Activated naive CD4-positive, alpha-beta T cell treated with anti-CD3 and anti-CD28 coated beads, Interleukin-2, amount 50 U/mL, for 24 hours (primary cell): Measurements from ENCODE around the gene CBFA2T3.

Source experiments
- H3K27ac Mint-ChIP-seq: one replicate; pipeline ENCODE4 v1.8.0; 2021; ENCODE audit warnings: mild to moderate bottlenecking, mixed read lengths
- H3K27me3 Mint-ChIP-seq: one replicate; pipeline ENCODE4 v1.8.0; 2021; ENCODE audit warnings: mixed read lengths
- H3K36me3 Mint-ChIP-seq: one replicate; pipeline ENCODE4 v1.8.0; 2021; ENCODE audit warnings: mixed read lengths
- H3K4me1 Mint-ChIP-seq: one replicate; pipeline ENCODE4 v1.8.0; 2021; ENCODE audit warnings: mixed read lengths
- H3K4me3 Mint-ChIP-seq: one replicate; pipeline ENCODE4 v1.8.0; 2021; ENCODE audit warnings: mild to moderate bottlenecking, mixed read lengths
- H3K9me3 Mint-ChIP-seq: one replicate; pipeline ENCODE4 v1.8.0; 2021; ENCODE audit warnings: mixed read lengths

The CBFA2T3 gene

DNA sequence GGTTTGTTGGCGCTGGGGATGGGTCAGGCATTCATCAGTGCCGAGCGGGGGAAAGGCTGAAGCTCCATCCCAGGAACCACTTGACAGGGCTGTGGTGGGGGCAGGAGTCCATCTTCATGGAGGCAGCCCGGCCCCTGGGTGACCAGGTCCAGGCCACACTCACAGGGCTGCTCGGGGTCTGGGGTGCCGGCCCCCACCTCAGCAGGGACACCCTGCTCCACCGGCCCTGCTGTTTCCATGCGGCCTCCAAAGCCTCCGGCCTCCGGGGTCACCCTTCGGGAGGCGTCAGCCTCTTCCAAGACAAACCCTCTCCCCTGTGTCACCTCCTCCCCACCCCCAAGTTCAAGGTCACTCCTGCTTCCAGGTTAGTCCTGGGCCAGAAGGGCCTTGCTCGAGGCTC lies 142.3 kb downstream of the CBFA2T3 start:
- Mint-ChIP-seq H3K4me3 (no peak overlapping the region), H3K27me3 (no peaks in the 10 kb centered on the region), H3K27ac (no peak overlapping the region), H3K4me1 (no peaks in the 10 kb centered on the region), H3K36me3 (no peaks in the 10 kb centered on the region), H3K9me3 (no peaks in the 10 kb centered on the region)

DNA sequence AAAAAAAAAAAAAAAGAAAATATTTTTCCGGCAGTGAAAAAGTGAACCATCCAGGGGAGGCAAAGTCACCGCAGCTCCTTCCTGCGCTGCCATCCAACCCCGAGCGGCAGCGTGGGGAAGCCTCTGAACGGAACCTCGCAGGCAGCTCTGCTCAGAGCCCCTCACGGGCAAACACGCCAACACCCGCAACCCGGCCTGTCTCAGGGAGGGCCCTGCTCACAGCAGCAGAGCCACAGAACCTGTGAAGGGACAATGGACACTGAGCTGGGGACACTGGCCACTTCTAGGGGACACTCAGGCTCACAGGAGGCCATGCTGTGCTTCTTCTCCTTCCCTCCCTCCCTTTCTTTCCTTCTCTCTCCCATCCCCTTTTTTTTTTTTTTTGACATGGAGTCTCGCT lies 143.9 kb downstream of the CBFA2T3 start:
- Mint-ChIP-seq H3K36me3 (no peaks in the 10 kb centered on the region), H3K4me1 (no peaks in the 10 kb centered on the region), H3K9me3 (no peaks in the 10 kb centered on the region), H3K4me3 (no peak overlapping the region), H3K27ac (no peak overlapping the region), H3K27me3 (no peaks in the 10 kb centered on the region)

- no peak overlapping the region for H3K4me3 Mint-ChIP-seq
- H3K27ac Mint-ChIP-seq = no peak overlapping the region
- H3K4me1 Mint-ChIP-seq = no peaks in the 10 kb centered on the region
- no peaks in the 10 kb centered on the region for H3K27me3 Mint-ChIP-seq
- H3K9me3 Mint-ChIP-seq = no peaks in the 10 kb centered on the region
- no peaks in the 10 kb centered on the region for H3K36me3 Mint-ChIP-seq
Measured at GRCh38 chr16:88831838-88832237, 145.2 kb downstream of the CBFA2T3 start.

DNA sequence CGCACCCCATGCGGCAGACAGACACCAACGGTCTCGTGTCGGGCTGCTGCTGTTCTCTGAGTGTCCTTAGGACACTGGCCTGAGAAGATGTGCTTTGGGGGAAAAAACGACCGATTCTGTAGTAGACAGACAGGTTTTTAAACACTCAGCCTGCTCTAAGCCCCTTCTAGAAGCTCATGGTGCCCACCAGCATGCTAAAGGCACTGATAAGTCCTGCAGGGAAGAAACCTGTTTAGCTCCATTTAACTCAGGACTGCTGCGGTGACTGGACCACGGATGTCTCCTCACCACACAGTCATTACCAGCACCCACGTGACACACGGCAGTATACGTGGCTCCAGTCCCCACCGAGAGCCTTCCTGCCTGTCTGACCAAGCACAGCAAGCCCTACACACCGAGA lies 146.2 kb downstream of the CBFA2T3 start:
- Mint-ChIP-seq H3K9me3 (no peaks in the 10 kb centered on the region), H3K27ac (no peak overlapping the region), H3K4me3 (no peak overlapping the region), H3K27me3 (no peaks in the 10 kb centered on the region), H3K36me3 (no peaks in the 10 kb centered on the region), H3K4me1 (no peaks in the 10 kb centered on the region)

DNA sequence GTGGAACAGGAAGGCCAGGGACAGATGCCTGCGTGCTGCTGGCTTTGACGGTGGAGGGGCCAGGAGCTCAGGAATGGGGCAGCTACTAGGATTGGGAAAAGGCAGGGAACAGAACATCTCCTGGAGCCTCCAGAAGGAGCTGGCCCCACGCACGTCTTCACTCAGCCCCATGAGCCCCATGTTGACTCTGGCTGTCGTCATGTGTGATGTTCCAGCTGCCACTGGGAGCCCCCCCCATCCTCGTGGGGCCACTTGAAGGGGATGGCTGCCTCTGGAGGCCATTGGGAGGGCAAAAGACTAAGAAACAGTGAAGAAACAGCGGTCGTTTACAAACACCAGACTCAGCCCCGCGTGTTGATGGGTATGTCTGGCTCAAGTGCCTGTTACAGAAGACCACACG lies 146.7 kb downstream of the CBFA2T3 start:
- no peaks in the 10 kb centered on the region for H3K36me3 Mint-ChIP-seq

DNA sequence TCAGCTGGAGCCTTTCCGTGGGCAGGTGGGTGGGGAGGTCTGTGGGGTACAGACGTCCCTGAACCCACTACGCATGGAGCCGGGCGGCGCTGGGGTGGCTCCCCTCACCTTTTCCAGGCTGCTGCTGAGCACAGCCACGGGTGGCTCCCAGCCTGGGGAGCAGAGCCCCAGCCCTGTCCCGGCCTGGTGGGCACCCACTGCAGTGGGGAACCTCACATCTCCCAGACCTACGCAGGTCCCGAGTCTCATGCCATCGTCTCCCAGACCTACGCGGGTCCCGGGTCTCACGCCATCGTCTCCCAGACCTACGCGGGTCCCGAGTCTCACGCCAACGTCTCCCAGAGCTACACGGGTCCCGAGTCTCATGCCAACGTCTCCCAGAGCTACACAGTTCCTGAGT lies 148.3 kb downstream of the CBFA2T3 start:
- Mint-ChIP-seq H3K9me3 (no peaks in the 10 kb centered on the region), H3K4me3 (no peak overlapping the region), H3K36me3 (no peaks in the 10 kb centered on the region), H3K27me3 (no peaks in the 10 kb centered on the region), H3K4me1 (no peaks in the 10 kb centered on the region), H3K27ac (no peak overlapping the region)

More for the DNA sequence above, 146.7 kb downstream of the CBFA2T3 start:
- H3K9me3 Mint-ChIP-seq = no peaks in the 10 kb centered on the region
- no peak overlapping the region for H3K27ac Mint-ChIP-seq
- no peaks in the 10 kb centered on the region for H3K27me3 Mint-ChIP-seq
- no peaks in the 10 kb centered on the region for H3K4me1 Mint-ChIP-seq
- H3K4me3 Mint-ChIP-seq = no peak overlapping the region

DNA sequence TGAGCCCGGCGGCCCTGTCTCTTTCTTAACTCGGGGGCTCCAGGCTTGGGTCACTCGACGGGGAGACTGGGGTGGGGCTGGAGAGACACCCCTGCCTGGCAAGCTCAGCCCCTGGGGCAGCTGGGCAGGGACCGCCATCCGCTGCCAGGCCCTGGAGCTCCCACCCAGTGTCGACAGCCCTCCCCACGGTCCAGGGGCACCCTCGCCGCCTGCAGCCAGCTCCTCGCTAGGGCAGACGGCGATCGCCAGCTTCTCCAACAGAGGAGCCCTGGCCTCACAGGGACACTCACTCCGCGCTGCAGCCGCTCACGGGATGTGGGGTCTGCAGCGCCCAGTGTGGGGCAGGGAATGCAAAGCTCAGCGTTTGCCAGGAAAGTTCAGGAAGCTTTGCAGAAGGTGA lies 149.3 kb downstream of the CBFA2T3 start:
- no peak overlapping the region for H3K4me3 Mint-ChIP-seq
- no peaks in the 10 kb centered on the region for H3K27me3 Mint-ChIP-seq
- no peaks in the 10 kb centered on the region for H3K4me1 Mint-ChIP-seq
- H3K27ac Mint-ChIP-seq = no peak overlapping the region
- H3K9me3 Mint-ChIP-seq = no peaks in the 10 kb centered on the region
- no peaks in the 10 kb centered on the region for H3K36me3 Mint-ChIP-seq

DNA sequence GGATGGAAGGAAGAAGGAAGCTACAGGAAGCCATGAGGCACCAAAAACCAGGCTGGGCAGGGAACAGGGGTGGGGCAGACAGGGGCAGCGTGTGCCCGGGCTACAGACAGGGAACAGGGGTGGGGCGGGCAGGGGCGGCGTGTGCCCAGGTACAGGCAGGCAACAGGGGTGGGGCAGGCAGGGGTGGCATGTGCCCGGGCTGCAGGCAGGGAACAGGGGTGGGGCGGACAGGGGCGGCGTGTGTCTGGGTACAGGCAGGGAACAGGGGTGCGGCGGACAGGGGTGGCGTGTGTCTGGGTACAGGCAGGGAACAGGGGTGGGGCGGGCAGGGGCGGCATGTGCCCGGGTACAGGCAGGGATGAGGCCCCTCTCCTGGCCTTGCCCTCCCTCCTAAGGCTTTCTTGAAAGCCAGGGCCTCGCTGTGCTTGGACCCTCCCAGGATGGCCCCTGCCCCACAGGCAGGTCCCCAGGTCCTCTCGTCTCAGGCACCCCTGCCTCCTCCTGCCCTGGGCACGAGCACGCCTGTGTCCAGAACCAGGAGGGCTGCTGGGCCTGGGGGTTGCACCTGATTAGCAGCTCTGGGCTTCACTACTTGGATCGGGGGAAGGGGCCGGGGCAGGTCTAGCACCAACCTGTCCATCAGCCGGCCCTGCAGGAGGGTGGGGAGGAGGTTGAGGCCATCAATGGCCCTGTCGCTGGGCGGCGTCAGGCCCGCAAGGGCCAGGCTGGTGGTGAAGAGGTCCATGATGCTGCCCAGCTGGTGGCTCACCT lies 150.8 kb downstream of the CBFA2T3 start:
- Mint-ChIP-seq H3K9me3 (no peaks in the 10 kb centered on the region), H3K4me1 (no peaks in the 10 kb centered on the region), H3K27me3 (no peaks in the 10 kb centered on the region), H3K36me3 (no peaks in the 10 kb centered on the region), H3K27ac (no peak overlapping the region), H3K4me3 (no peak overlapping the region)

- no peaks in the 10 kb centered on the region for H3K36me3 Mint-ChIP-seq
- H3K27ac Mint-ChIP-seq = no peak overlapping the region
- no peaks in the 10 kb centered on the region for H3K4me1 Mint-ChIP-seq
Measured at GRCh38 chr16:88825146-88825545, 151.9 kb downstream of the CBFA2T3 start.

More at GRCh38 chr16:88825146-88825545, 151.9 kb downstream of the CBFA2T3 start:
- Mint-ChIP-seq H3K4me3 (no peak overlapping the region), H3K9me3 (no peaks in the 10 kb centered on the region), H3K27me3 (no peaks in the 10 kb centered on the region)
